Brain microvascular endothelial cell (primary cell): ENCODE measurements around the gene BST1.

Source experiments
- DNase-seq: peaks from one replicate; pipeline ENCODE4 v3.0.0-alpha.2; 2020
- H3K27ac ChIP-seq: fragments of 250-450 bp; sonication (Bioruptor Pico); 2 replicates; pipeline ENCODE4 v1.5.1; 2020; ENCODE audit warnings: mild to moderate bottlenecking, moderate library complexity
- H3K27me3 ChIP-seq: fragments of 250-450 bp; sonication (Bioruptor Pico); replicated peaks from 2 replicates; pipeline ENCODE4 v1.5.1; 2020; ENCODE audit warnings: mild to moderate bottlenecking
- H3K36me3 ChIP-seq: fragments of 250-450 bp; sonication (Bioruptor Pico); replicated peaks from 2 replicates; pipeline ENCODE4 v1.5.1; 2020; ENCODE audit warnings: mild to moderate bottlenecking
- H3K4me3 ChIP-seq: 2 replicates; pipeline ENCODE4 v1.5.1; 2011; ENCODE audit warnings: low read depth, mild to moderate bottlenecking, control low read depth, low read length, moderate library complexity
- in situ Hi-C: cut with HindIII; loops from 2 replicates; pipeline ENCODE4 v1.10.0; 2017; ENCODE audit warnings: low sequenced_read_pairs, low pct_ligation_motif_present
- TF ChIP-seq, protein P1 (sequence below): IDR thresholded peaks from 2 replicates; pipeline ENCODE4 v1.5.1; 2011; ENCODE audit warnings: low read depth, mild to moderate bottlenecking, moderate library complexity, low read length, control low read depth, inconsistent platforms; ENCODE audit errors: missing control alignments

The BST1 gene

DNA sequence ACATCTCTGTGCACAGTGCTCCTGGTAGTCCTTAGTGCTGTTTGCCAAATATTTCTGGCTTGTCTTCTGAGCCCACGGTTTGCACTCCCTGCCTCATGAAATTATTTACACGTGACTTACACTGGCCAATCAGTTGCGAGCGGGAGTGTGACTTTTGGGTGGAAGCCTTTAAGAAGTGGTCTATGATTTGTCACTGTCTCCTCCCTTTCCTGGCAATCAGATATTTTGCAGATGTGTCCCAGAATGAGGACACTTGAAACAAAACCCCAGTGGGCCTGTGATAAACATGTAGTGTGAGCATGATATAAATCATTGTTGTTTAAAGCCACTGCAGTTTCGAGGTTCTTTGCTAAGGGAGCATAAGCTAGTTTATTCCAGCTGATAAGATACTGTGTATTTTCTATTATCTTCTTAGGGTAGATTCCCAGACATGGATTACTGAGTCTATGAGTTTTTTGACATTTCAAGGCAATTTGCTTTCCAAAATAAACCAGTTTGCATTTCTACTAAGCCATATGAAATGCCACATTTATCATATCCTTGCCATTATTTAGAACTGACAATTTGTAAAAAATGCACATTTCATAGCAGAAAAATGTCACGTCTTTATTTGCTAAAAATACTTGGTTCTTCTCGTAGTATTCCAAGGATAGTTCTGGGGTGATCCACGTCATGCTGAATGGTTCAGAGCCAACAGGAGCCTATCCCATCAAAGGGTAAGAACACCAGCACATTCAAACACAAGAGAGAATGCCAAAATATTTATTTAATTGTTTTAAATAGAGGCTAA, 12.0 kb downstream of the BST1 start:
- Histone ChIP-seq H3K27ac (no peak overlapping the region), H3K36me3 (no peaks in the 10 kb centered on the region), H3K4me3 (no peak overlapping the region), H3K27me3 (no peaks in the 10 kb centered on the region)
- no peak for DNase-seq
- in situ Hi-C loops: no loop called here
- TF ChIP-seq, protein P1, sequence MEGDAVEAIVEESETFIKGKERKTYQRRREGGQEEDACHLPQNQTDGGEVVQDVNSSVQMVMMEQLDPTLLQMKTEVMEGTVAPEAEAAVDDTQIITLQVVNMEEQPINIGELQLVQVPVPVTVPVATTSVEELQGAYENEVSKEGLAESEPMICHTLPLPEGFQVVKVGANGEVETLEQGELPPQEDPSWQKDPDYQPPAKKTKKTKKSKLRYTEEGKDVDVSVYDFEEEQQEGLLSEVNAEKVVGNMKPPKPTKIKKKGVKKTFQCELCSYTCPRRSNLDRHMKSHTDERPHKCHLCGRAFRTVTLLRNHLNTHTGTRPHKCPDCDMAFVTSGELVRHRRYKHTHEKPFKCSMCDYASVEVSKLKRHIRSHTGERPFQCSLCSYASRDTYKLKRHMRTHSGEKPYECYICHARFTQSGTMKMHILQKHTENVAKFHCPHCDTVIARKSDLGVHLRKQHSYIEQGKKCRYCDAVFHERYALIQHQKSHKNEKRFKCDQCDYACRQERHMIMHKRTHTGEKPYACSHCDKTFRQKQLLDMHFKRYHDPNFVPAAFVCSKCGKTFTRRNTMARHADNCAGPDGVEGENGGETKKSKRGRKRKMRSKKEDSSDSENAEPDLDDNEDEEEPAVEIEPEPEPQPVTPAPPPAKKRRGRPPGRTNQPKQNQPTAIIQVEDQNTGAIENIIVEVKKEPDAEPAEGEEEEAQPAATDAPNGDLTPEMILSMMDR: no peak

DNA sequence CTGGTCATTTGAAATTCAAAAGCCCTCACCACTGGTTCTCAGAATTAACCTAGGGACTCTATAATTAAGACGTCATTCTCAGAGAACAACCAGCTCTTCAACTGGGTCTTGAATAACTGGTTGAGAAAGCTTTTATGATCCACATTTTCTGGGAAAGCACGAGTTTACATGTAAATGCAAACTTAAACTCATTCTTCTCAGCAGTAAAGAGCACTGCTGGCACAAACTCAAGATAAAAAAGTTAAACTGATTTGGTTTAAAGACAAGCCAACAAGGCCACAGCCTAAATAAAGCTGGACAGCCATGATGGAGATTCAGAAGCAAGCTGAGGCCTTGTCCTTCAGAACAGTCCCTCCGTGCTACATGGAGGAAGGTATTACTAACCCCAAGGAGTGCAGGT, 13.2 kb downstream of the BST1 start:
- H3K36me3 ChIP-seq: no peaks in the 10 kb centered on the region
- no peak for DNase-seq
- H3K4me3 ChIP-seq: no peak overlapping the region
- no peak overlapping the region for H3K27ac ChIP-seq
- TF ChIP-seq, protein P1: no peak
- in situ Hi-C loops: no loop called here
- no peaks in the 10 kb centered on the region for H3K27me3 ChIP-seq

DNA sequence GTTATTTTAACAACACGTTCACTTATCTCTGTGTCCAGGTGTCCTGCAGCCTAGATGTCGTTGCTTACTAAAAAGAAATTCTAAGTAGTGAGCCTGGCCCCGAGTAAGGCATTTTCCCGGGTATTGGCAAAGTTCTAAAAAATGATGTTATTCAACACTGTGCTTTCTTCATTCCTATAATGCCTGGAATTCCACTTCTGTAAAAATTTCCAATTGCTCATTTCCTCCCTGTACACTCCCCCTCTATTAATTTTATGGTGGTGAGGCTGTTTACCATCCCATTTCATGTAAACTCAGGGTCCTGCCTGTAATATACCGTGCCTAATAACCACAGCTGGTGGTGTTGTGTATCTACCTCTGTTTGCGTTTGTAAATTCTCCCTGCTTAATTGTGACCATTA, 14.2 kb downstream of the BST1 start:
- DNase-seq: peak; percentile 24
- in situ Hi-C loops: no loop called here
- TF ChIP-seq, protein P1: no peak
- H3K27me3 ChIP-seq: no peaks in the 10 kb centered on the region
- no peaks in the 10 kb centered on the region for H3K36me3 ChIP-seq
- no peak overlapping the region for H3K4me3 ChIP-seq
- peak overlapping the region; percentile 50 for H3K27ac ChIP-seq

DNA sequence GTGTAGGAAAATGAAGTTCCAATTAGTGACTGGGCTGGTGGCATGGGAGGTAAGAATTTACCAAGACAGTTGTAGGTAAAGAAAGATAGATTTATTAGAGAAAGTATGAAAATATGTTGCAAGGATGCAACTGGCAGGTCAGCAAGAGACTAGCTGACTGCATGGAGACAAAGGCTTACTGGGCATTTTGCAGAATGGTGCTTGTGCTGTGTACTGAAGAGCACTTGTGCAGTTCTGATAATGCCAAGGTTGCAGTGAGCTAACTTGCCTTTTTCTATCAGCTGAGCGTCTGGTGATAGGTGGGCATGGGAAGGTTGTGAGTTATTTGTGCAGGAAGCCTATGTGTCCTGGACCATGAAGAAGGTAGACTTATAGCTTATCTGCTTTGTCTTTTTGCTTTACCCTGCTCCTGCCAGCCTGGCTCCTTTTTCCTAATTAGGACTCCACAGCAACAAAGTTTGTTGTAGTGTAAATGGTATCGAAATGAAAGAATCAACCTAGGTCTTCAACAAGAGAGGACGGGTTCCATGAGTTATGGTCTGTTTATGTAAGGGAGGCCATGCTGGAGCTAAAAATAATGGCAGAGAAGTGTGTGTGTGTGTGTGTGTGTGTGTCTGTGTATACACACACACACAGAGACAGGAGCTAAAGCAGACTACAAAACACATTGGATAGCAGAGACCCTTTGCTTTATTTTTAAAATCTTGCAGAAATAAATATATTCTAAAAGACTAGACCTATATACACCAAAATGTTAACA, 15.0 kb downstream of the BST1 start:
- peak overlapping the region; percentile 50 for H3K27ac ChIP-seq
- TF ChIP-seq, protein P1: no peak
- DNase-seq: no peak
- in situ Hi-C loops: no loop called here
- H3K4me3 ChIP-seq: no peak overlapping the region
- H3K27me3 ChIP-seq: no peaks in the 10 kb centered on the region
- no peaks in the 10 kb centered on the region for H3K36me3 ChIP-seq

DNA sequence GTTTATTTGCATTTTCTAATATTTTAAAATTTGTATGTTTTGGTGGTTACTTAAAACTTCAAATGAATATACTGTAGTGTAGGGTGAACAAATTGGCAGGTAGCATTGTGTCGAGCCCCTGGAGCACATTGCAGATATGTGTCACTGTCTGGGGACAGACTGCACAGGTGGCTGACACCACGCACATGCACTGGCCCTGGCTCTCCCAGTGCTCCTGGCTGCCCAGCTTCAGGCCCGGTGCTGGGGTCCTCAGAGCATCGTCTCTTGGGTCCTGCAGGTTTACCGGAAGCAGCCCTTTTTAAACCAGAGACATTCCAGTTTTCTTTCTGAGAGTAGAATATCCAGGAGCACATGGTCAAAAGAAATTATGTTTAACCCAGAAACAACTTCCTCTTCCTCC, 15.6 kb downstream of the BST1 start:
- no peak overlapping the region for H3K27ac ChIP-seq
- TF ChIP-seq, protein P1: no peak
- DNase-seq: no peak
- H3K36me3 ChIP-seq: no peaks in the 10 kb centered on the region
- no peak overlapping the region for H3K4me3 ChIP-seq
- in situ Hi-C loops: no loop called here
- no peaks in the 10 kb centered on the region for H3K27me3 ChIP-seq
